ENCODE data around the gene ACAD10. TPM values are rescaled to one million over a fixed set of nuclear protein-coding genes. Genes with fewer than 3 reads are reported as not detected.

The ACAD10 gene
- total RNA-seq, 1 experiment from 2014 or later, result 29.1 TPM

DNA sequence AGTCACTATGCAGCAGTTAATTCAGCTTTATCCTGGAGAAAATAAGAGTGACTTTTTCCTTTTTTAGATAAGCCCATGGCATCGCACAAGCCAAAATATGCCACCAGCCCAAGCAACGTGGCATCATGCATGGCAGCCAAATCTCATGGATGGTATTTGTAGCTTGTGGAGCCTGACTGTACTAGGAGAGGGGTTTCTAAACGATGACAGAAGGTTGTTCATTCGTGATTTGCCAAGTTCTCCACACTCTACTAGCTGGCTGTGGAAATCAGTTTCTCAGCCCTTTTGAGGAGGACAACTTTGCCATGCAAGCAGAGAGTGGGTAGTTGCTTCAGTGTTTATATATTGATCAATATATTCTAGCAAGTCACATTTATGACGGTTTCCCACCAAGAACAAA, 45.3 kb upstream of the ACAD10 start:
- DNase-seq (ENCODE audit: low spot score) (no peak), ATAC-seq (no peak)
- Mint-ChIP-seq H3K4me1 (peaks cover 18% of the 10 kb centered on the region), H3K27me3 (ENCODE audit: low read depth) (no peaks in the 10 kb centered on the region), H3K27ac (peak overlapping the region; percentile 45; the same call in 1 of the 2 replicates), H3K9me3 (no peaks in the 10 kb centered on the region), H3K4me3 (no peak overlapping the region), H3K36me3 (peaks cover 23% of the 10 kb centered on the region)
- POLR2A ChIA-PET, result no interaction called here
- no peak for TF ChIP-seq MYBL2 (CRISPR knock-in tag; IDR thresholded peaks at IDR 0.05)
- CTCF ChIA-PET, result no interaction called here

DNA sequence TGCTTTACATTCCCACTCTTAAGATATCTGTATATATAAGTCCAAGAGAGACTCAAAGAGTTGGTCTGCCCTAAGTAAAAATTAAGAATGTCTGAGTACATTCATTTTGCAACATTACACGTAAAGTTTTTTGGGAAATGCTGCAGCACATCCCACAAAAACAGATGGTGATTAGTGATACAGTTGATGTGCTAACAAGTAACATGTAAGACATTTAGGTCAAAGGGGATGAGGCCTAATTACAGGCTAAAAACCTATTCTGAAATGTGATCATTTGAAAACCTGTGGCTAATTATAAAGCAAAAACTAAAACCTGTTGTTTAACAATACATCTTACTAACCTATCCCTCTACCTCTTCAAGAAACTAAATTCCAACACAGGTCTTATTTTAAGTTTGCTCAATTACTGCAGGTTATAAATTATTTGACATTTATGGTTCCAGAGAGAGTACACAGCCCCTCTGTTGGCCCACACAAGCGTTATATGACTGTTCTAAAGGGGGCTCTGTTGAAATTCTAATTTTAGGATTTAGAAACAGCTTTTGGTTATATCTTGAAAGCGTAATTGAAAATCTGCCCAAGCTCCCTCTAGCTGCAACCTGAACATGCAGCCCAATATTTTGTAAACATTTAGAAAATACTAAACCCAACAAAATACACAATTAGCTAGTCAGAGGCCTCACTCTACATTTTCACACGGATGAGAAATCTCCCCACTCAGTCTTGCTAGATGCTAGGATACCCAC, 43.0 kb upstream of the ACAD10 start:
- H3K27ac Mint-ChIP-seq, result no peak overlapping the region; the same call in 1 of the 2 replicates
- ChIA-PET POLR2A (no interaction called here), CTCF (no interaction called here)
- H3K9me3 Mint-ChIP-seq, result no peaks in the 10 kb centered on the region
- no peak overlapping the region for H3K4me3 Mint-ChIP-seq
- no peak for DNase-seq (ENCODE audit: low spot score)
- ATAC-seq, result no peak
- no peaks in the 10 kb centered on the region for H3K27me3 Mint-ChIP-seq (ENCODE audit: low read depth)
- H3K4me1 Mint-ChIP-seq, result no peaks in the 10 kb centered on the region
- H3K36me3 Mint-ChIP-seq, result peaks cover 42% of the 10 kb centered on the region
- TF ChIP-seq ZNF121 (CRISPR knock-in tag; IDR thresholded peaks at IDR 0.05), result no peak
- TF ChIP-seq, protein P1, sequence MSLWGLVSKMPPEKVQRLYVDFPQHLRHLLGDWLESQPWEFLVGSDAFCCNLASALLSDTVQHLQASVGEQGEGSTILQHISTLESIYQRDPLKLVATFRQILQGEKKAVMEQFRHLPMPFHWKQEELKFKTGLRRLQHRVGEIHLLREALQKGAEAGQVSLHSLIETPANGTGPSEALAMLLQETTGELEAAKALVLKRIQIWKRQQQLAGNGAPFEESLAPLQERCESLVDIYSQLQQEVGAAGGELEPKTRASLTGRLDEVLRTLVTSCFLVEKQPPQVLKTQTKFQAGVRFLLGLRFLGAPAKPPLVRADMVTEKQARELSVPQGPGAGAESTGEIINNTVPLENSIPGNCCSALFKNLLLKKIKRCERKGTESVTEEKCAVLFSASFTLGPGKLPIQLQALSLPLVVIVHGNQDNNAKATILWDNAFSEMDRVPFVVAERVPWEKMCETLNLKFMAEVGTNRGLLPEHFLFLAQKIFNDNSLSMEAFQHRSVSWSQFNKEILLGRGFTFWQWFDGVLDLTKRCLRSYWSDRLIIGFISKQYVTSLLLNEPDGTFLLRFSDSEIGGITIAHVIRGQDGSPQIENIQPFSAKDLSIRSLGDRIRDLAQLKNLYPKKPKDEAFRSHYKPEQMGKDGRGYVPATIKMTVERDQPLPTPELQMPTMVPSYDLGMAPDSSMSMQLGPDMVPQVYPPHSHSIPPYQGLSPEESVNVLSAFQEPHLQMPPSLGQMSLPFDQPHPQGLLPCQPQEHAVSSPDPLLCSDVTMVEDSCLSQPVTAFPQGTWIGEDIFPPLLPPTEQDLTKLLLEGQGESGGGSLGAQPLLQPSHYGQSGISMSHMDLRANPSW (CRISPR knock-in tag; conservative IDR thresholded peaks at IDR 0.05; ENCODE audit: low read depth), result no peak
- no peak for TF ChIP-seq MYBL2 (CRISPR knock-in tag; IDR thresholded peaks at IDR 0.05)
- TF ChIP-seq, protein P2, sequence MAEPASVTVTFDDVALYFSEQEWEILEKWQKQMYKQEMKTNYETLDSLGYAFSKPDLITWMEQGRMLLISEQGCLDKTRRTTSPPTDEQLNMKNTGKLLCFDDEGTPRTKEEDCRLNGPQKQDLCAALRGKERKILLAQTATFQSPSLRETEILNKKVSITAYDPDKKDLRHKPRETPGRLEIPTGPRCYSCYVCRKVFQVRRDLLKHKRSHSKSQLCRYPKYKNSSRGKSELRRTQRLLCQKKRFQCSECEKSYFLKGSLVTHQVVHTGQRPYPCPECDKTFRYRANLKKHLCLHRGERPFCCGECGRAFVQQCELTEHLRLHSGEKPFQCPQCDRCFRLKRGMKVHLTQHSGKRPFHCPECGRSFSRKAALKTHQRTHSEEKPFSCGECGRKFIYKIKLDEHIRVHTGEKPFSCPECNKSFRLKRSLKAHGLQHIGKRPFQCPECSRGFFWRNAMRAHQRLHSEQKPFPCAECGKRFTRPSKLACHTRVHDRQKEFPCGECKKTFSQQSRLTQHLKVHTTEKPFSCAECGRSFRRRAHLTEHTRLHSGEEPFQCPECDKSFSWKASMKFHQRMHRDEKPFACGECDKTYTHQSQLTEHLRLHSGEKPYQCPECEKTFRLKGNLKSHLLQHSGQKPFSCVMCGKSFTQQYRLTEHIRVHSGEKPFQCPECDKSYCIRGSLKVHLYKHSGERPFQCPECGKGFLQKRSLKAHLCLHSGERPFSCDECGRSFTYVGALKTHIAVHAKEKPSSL (CRISPR knock-in tag; conservative IDR thresholded peaks at IDR 0.05), result no peak
- TF ChIP-seq, protein P3, sequence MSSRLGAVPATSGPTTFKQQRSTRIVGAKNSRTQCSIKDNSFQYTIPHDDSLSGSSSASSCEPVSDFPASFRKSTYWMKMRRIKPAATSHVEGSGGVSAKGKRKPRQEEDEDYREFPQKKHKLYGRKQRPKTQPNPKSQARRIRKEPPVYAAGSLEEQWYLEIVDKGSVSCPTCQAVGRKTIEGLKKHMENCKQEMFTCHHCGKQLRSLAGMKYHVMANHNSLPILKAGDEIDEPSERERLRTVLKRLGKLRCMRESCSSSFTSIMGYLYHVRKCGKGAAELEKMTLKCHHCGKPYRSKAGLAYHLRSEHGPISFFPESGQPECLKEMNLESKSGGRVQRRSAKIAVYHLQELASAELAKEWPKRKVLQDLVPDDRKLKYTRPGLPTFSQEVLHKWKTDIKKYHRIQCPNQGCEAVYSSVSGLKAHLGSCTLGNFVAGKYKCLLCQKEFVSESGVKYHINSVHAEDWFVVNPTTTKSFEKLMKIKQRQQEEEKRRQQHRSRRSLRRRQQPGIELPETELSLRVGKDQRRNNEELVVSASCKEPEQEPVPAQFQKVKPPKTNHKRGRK (CRISPR knock-in tag; IDR thresholded peaks at IDR 0.05; ENCODE audit: borderline replicate concordance), result no peak
- no peak for TF ChIP-seq GABPB1 (CRISPR knock-in tag; IDR thresholded peaks at IDR 0.05)
- no peak for TF ChIP-seq TP53 (CRISPR knock-in tag; IDR thresholded peaks at IDR 0.05)

DNA sequence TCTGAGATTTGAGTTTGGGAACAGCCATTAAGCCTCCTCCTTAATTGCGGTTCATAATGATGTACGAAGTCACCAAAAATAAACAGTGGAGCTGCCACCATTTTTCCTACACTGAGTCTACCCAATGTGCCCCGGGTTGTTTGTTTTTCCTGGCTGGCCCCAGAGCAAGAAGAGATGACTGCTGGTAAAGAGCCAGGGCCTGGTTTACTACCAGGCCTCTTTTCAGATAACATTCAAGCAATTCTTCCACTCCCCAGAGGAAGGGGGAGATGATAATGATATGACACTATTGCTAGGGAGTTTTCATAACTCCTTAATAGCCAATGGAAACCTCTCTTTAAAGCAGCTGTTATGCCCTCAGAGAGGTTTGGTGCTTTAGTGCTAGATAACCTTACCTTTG, 42.4 kb upstream of the ACAD10 start:
- no peak for ATAC-seq
- Mint-ChIP-seq H3K36me3 (peaks cover 44% of the 10 kb centered on the region), H3K4me1 (no peaks in the 10 kb centered on the region), H3K27me3 (ENCODE audit: low read depth) (no peaks in the 10 kb centered on the region), H3K9me3 (no peaks in the 10 kb centered on the region), H3K27ac (no peak overlapping the region), H3K4me3 (no peak overlapping the region)
- ChIA-PET CTCF (no interaction called here), POLR2A (no interaction called here)
- TF ChIP-seq, protein P2 (CRISPR knock-in tag; conservative IDR thresholded peaks at IDR 0.05), result no peak
- TF ChIP-seq SMAD4 (CRISPR knock-in tag; IDR thresholded peaks at IDR 0.05) (no peak), OVOL2 (CRISPR knock-in tag; IDR thresholded peaks at IDR 0.05; ENCODE audit: borderline replicate concordance) (no peak), FOXK1 (CRISPR knock-in tag; IDR thresholded peaks at IDR 0.05) (no peak)
- DNase-seq (ENCODE audit: low spot score), result no peak
